ENCODE data around the gene RRP12.

DNA sequence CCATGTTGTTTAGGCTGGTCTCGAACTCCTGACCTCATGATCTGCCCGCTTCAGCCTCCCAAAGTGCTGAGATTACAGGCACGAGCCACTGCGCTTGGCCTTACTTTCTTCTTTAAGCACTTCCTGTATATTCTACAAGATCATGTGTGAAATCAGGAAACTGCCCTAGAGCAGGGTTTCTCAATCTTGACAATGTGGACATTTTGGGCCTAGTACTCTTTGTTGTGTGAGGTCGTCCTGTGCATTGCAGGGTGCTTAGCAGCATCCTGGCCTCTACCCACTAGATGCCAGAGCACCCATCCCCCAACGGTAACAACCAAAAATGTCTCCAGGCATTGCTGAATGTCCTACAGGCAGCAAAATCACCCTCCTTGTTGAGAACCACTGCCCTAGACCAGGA is 24.7 kb downstream of the RRP12 start:
- TF ChIP-seq, protein P1, sequence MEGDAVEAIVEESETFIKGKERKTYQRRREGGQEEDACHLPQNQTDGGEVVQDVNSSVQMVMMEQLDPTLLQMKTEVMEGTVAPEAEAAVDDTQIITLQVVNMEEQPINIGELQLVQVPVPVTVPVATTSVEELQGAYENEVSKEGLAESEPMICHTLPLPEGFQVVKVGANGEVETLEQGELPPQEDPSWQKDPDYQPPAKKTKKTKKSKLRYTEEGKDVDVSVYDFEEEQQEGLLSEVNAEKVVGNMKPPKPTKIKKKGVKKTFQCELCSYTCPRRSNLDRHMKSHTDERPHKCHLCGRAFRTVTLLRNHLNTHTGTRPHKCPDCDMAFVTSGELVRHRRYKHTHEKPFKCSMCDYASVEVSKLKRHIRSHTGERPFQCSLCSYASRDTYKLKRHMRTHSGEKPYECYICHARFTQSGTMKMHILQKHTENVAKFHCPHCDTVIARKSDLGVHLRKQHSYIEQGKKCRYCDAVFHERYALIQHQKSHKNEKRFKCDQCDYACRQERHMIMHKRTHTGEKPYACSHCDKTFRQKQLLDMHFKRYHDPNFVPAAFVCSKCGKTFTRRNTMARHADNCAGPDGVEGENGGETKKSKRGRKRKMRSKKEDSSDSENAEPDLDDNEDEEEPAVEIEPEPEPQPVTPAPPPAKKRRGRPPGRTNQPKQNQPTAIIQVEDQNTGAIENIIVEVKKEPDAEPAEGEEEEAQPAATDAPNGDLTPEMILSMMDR (IDR thresholded peaks at IDR 0.05), result no peak
- TF ChIP-seq POLR2A (IDR thresholded peaks at IDR 0.05) (no peak), POLR2AphosphoS5 (IDR thresholded peaks at IDR 0.05) (peak in 1 of 2 donors; percentile 21)
